Mesothelial cell of epicardium (in vitro differentiated cells): ENCODE results near the gene RPL27A. TPM values are rescaled to one million over a fixed set of nuclear protein-coding genes. Genes with fewer than 3 reads are reported as not detected.
A peak's percentile ranks its signal among the peaks of the same experiment; 100 is the strongest.

ENCODE experiments used
- DNase-seq, 2 experiments: peaks; one replicate each; pipeline ENCODE4 v3.0.0; 2021; ENCODE audit warnings: low spot score in 2 of 2; ENCODE audit not compliant: unreplicated experiment in 2 of 2
- H3K27ac Mint-ChIP-seq: 2 replicates; pipeline ENCODE4 v1.8.0; 2021; ENCODE audit warnings: mixed read lengths
- H3K27me3 Mint-ChIP-seq: 2 replicates; pipeline ENCODE4 v1.8.0; 2021; ENCODE audit warnings: low read depth, mixed read lengths
- H3K36me3 Mint-ChIP-seq: 2 replicates; pipeline ENCODE4 v1.8.0; 2021; ENCODE audit warnings: mixed read lengths
- H3K4me1 Mint-ChIP-seq: 2 replicates; pipeline ENCODE4 v1.8.0; 2021; ENCODE audit warnings: mixed read lengths
- H3K4me3 Mint-ChIP-seq: 2 replicates; pipeline ENCODE4 v1.8.0; 2021; ENCODE audit warnings: mild to moderate bottlenecking, moderate library complexity, mixed read lengths
- H3K9me3 Mint-ChIP-seq: 2 replicates; pipeline ENCODE4 v1.8.0; 2021; ENCODE audit warnings: mixed read lengths
- total RNA-seq: library from RNA; stranded (reverse); gene quantifications from 3 replicates; pipeline ENCODE4 v1.2.1, GENCODE V29; 2021
- TF ChIP-seq, protein P1 (sequence below): fragments of 200-600 bp; sonication (generic); IDR thresholded peaks from one replicate; pipeline ENCODE4 v1.5.0; 2021; ENCODE audit warnings: antibody characterized with exemption; ENCODE audit not compliant: unreplicated experiment

Gene RPL27A
- total RNA-seq, 1 donor from 2014 or later: 923 TPM

DNA sequence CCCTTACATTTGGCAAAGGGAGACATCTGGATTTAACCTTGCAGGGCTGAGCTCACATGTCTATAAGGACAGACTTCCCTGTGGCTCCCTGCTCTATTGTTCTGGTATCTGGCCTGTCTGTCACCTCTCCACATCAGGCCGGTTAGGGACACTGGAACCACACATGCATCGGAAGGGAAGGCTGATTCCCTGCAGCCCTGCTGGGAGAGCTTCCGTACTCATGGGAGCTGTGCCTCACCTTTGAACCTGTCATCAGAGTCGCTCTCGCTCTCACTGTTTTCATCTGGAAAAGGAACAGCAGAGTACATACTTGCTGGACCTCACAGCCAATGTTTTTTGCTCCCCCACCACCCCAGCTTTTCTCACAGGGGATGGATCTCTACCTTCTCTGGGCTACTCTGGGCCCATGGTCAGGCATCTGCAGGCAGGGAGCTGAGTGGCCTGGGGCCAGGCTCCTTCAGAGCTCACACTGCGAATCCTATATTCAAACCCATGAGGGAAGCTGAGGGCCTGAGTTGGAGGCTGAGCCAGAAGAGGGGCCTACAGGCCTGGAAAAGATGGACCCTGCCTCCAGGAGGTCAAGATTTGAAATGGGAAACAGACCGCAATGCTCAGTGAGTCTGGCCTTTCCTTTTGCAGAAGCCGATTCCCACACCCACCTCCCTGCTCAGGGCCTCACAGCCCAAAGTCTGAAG is 31.3 kb downstream of the RPL27A start:
- TF ChIP-seq, protein P1, sequence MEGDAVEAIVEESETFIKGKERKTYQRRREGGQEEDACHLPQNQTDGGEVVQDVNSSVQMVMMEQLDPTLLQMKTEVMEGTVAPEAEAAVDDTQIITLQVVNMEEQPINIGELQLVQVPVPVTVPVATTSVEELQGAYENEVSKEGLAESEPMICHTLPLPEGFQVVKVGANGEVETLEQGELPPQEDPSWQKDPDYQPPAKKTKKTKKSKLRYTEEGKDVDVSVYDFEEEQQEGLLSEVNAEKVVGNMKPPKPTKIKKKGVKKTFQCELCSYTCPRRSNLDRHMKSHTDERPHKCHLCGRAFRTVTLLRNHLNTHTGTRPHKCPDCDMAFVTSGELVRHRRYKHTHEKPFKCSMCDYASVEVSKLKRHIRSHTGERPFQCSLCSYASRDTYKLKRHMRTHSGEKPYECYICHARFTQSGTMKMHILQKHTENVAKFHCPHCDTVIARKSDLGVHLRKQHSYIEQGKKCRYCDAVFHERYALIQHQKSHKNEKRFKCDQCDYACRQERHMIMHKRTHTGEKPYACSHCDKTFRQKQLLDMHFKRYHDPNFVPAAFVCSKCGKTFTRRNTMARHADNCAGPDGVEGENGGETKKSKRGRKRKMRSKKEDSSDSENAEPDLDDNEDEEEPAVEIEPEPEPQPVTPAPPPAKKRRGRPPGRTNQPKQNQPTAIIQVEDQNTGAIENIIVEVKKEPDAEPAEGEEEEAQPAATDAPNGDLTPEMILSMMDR: no peak
- Mint-ChIP-seq H3K4me3 (no peak overlapping the region), H3K27ac (no peak overlapping the region), H3K4me1 (peaks cover 20% of the 10 kb centered on the region), H3K27me3 (no peaks in the 10 kb centered on the region), H3K9me3 (no peaks in the 10 kb centered on the region), H3K36me3 (peaks cover 35% of the 10 kb centered on the region)
- DNase-seq: no peak

DNA sequence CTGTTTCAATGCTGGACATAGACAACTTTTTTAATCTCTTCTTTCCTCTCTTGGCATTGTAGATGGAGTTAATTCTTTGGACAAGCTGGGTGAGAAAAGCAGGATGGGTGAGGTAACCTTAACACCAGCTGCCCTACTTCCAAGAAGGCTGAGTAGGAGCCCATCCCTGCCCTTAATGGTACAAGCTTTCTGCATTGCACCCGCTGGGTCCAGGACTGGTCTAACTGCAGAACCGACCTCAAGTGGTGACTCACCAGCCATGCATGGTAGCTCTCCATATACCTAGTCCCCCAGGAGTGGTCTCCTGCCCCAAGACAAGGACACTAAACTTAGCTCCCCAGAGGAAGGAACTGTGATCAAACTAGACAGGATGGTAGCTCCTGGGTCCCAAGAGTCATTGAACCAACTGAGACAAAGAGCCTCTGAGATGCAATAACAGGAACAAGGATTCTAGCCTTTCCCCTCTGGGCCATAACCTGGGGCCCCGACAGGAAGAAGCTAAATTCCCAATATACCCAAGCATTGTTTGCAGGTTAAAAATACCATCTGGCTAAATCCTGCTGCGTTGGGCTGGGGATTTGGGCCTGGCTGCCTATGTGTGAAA is 32.1 kb downstream of the RPL27A start:
- Mint-ChIP-seq H3K4me1 (peaks cover 28% of the 10 kb centered on the region), H3K36me3 (peaks cover 35% of the 10 kb centered on the region), H3K4me3 (no peak overlapping the region), H3K27ac (no peak overlapping the region), H3K9me3 (no peaks in the 10 kb centered on the region), H3K27me3 (no peaks in the 10 kb centered on the region)
- TF ChIP-seq, protein P1: no peak
- no peak for DNase-seq

DNA sequence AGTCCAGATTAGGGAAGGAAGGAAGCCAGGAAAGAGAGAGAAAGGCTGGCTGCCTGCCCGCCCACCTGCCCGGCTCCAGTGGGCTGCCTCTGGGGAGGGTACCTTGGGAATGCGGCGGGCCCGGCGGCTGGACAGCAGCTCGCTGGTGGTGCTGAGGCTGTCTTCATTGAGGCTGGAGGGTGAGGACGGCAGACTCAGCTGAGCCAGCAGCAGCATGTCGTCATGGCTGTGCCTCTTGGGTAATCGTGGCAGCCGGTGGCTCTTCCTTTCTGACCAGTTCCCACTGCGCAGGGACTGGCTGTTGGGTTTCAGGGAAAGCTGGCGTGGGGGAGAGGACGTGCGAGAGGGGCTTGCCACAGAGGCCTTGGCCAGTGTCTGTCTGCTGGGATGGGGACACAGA is 32.9 kb downstream of the RPL27A start:
- H3K9me3 Mint-ChIP-seq: no peaks in the 10 kb centered on the region
- H3K27ac Mint-ChIP-seq: peak overlapping the region; percentile 9
- no peaks in the 10 kb centered on the region for H3K27me3 Mint-ChIP-seq
- peaks cover 33% of the 10 kb centered on the region for H3K36me3 Mint-ChIP-seq
- no peak overlapping the region for H3K4me3 Mint-ChIP-seq
- DNase-seq: no peak
- H3K4me1 Mint-ChIP-seq: peaks cover 36% of the 10 kb centered on the region
- TF ChIP-seq, protein P1: no peak

DNA sequence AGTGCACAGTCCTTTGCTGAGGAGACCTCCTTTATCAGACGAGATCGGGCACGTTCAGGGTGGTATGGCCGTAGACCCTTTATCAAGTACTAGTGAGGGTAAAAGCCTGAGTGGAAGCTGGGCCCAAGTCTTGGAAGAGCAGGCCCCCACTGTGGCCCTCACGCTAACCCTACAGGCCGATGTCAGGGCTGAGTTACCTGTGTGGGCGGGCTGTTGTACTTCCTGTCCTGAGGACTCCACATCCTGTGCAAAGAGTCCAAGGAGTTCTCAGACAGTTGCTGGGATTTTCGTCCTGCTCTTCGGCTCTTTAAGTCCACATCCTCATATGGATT is 34.9 kb downstream of the RPL27A start:
- no peaks in the 10 kb centered on the region for H3K9me3 Mint-ChIP-seq
- H3K36me3 Mint-ChIP-seq: peaks cover 21% of the 10 kb centered on the region
- peaks cover 56% of the 10 kb centered on the region for H3K4me1 Mint-ChIP-seq
- no peak overlapping the region for H3K4me3 Mint-ChIP-seq
- TF ChIP-seq, protein P1: no peak
- H3K27me3 Mint-ChIP-seq: no peaks in the 10 kb centered on the region
- DNase-seq: no peak
- peak overlapping the region; percentile 87 for H3K27ac Mint-ChIP-seq

DNA sequence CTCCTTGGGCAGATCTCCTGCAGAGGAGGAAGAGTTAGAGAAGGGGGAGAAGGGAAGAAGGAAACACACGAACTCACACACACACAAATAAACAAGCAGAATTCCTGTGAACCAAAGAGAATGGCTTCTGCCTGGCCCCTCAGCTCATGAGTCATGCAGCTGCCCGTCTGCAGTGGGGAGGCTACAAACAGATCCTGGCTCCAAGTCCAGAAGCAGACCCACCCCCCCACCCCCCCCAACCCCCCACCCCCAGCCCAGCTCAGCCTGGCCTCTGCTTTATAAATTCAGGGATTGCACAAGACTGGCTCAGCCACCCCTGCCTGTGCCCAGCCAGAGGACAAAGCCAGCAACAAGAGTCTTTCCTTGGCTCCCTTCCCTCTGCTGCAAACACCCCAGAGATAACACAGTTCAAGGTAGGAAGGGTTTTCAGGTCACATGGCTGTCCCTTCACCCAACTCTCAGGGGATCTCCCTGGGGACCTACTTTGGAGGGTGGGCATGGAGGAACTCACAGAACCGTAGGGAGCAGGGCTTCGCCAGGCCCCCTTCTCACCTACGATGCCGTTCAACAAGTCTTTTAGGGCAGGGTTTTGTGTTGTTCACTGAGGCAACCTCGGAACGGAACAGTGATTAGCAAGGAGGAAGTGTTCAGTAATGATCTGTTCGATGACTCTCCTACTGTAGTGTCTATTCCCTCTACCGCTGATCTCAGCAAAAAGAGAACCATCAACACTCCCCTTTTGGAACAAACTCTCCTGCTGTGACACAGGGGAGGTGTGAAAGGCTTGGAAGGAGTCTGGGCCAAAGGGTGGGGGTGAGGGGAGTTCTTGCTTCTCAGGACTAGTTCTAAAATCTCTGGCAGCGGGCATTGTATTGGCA is 35.5 kb downstream of the RPL27A start:
- Mint-ChIP-seq H3K4me3 (no peak overlapping the region), H3K9me3 (no peaks in the 10 kb centered on the region), H3K36me3 (peaks cover 21% of the 10 kb centered on the region), H3K4me1 (peaks cover 62% of the 10 kb centered on the region), H3K27ac (peak overlapping the region; percentile 87), H3K27me3 (no peaks in the 10 kb centered on the region)
- no peak for DNase-seq
- TF ChIP-seq, protein P1: no peak
